GM18951 (cell line): ENCODE data around the gene PPIE.

ENCODE experiments used
- POLR2A ChIP-seq: IDR thresholded peaks from 4 replicates; pipeline ENCODE4 v1.6.1; 2011; ENCODE audit warnings: mild to moderate bottlenecking; ENCODE audit not compliant: insufficient read length, insufficient read depth; ENCODE audit errors: extremely low read depth
- in situ Hi-C: fragments of 300-500 bp; cut with MboI; formaldehyde crosslinking; loops from one replicate; pipeline ENCODE4 v1.12.0; 2022; ENCODE audit warnings: low sequenced_read_pairs, mixed read lengths, inconsistent platforms; ENCODE audit not compliant: unreplicated experiment

Gene PPIE

DNA sequence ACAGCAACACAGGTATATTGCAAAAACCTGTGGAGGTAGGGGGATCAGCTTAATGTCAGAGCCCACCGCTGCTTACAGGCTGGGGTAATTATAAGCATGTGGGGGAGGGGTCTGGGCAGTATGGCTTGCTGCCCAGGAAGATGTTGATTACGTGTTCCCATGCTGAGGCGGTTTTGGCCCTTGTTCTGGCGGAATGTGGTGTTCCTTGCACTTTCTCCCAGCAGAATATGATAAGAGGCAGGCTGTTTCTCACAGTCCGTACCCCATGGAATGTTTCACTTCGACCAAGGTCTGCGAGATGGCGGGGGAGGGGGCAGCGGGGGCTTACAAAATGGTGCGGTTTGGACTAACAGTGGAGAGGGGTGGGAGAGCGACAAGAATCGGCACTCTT is 37.6 kb upstream of the PPIE start:
- TF ChIP-seq POLR2A, result no peak
- in situ Hi-C loops, result no loop called here

DNA sequence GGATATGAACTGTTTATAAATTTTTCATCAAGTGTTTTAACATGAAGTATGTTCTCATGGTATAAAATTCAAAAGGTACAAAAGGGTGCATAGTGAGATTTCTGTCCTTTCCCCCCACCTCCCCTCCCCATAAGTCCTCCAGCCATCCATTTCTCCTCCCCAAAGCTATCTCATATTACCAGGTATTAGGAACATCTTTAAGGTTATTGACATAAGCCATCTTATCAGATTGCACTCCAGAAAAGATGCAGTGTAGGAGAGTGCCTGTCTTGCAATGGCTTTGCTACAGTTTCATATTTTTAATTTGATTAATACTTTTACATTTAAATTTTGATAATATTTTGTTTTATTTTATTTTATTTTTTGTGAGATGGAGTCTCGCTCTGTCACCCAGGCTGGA is 33.9 kb upstream of the PPIE start:
- TF ChIP-seq POLR2A, result no peak
- in situ Hi-C loops, result no loop called here

DNA sequence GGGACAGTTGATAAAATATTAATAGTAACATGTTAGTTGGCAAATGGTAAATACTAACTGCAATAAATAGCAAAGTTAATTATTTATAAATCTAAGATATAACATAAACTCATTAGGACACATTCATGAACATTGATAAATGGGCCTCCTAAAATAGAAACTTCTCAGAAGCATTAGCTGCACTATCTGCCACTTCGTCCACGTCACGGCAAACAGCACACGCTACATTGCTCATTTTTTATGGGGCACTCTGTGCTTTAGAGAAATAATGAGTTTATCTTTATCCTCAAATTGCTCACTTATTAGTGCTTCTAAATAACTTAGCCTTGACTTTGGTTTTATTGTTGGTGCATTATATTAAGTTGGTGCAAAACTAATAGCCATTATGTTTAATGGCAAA is 31.2 kb upstream of the PPIE start:
- no peak for TF ChIP-seq POLR2A
- in situ Hi-C loops, result no loop called here

DNA sequence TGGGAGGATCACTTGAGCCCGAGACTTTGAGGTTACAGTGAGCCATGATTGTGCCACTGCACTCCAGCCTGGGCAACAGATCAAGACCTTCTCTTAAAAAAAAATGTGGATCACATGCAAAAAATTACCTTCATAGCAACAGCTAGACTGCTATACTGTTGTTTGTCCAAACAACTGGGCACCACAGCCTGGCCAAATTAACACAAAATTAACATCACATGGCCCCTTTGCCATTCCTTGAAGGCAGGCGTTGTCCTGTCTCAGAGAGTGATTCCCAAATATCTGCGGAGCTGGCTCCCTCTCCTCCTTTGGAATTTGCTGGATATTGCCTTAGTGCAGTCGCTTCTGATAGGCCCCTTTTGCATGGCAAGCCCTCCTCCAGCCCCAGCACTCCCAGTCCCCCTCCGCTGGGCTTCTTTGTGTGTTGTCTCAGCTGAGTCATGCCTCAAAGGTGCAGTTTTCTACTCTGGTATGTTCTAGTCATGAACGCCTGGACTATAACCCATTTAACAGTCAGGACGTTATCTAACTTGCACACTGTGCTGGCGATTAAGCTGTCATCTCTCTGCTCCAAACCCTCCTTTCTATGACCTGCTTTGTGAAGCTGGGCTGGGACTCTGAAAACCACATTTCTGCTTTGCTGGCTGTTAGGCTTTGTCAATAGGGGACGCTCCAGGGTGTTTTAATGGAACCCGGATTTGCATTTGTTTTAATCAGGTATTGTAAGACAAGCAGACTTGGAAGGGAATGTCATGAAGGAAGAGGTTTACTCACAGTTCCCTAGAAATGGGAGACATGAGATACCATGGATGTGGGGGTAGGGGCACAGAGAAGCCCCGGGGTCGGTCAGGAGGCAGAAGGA is 27.3 kb upstream of the PPIE start:
- in situ Hi-C loops, result no loop called here

DNA sequence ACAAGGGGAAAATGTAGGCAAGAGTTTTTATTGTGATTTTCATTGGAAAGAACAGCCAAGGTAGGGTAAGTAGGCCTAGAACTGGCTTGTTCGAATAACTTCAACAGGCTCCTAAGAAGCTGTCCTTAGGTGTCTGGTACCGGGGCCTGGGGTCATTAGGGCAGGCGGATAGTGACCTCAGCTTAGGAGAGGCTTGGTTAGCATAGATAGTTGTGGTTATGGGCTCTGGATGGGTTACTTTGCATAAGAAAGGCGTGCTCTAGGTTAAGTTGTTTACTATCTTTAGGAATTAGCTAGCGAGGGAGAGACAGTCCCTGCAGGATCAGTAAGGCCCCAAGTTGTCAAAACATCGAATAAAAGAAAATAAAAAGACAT is 26.7 kb upstream of the PPIE start:
- in situ Hi-C loops, result no loop called here
- no peak for TF ChIP-seq POLR2A

More for the DNA sequence above, 27.3 kb upstream of the PPIE start:
- TF ChIP-seq POLR2A, result no peak

DNA sequence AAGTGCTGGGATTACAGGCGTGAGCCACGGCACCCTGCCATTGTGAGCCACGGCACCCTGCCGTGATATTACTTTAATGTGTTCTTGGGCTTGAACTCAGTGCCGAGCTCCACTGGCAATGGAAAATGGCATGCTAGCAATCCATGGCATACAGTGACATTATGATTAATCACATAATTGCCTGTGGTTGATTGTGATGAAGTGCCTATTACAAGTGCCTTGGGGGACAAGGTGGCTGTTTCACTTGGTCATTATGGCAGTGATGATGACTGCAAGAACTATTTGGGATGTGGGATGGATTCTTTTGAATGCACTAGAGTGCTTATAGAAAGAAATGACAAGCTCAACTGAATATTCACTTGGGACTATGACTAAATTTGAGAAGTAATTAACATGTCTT is 25.1 kb upstream of the PPIE start:
- TF ChIP-seq POLR2A, result no peak
- in situ Hi-C loops, result no loop called here

DNA sequence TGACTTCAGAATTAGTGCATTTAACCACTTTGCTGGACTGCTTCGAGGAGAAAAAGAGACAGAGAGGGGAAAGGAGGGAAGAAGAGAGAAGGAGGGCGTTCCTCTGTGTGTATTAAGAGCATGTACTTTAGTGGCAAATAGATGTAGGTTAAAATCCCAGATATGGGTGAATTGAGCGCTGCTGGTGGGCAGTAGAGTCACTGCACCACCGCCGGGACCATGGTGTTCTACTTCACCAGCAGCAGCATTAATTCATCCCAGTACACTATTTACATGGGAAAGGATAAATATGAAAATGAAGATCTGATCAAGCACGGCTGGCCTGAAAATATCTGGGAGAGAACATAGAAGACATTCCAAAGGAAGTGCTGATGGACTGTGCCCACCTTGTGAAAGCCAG is 20.9 kb upstream of the PPIE start:
- in situ Hi-C loops, result no loop called here

DNA sequence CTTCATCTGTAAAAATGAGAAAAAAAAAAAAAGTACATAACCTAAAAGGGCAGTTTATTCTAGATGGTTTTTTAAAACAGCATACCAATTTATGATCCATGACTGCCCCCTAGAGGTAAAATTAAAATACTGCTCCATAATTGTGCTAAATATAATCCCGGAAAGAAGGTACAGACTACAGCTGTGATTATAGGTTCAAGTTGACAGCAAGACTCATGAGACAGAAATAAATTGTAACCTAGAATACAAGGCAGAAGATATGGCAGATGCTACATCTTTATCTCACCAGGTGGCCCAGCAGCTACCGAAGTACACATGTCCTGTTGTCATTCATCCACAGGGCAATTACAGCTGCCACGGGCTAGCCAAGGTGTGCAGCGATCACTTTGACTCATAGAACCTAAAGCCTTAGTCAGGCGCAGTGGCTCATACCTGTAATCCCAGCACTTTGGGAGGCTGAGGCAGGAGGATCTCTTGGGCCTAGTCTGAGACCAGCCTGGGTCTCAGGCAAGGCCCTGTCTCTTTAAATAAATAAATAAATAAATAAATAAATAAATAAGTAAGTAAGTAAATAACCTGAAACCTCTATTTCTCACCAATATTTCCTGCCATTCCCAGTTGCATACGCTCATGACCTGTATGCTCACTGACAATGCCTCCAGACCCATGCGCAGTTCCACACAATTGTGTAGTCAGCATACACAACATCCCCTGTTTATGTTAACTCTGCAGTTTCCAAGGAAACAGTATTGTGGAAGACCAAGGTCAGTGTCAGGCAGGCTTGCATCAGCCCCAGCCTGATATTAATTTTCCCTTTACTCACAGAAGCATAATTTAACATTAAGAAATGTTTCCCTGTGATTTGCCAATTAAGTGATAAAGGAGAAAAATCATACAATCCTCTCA is 18.3 kb upstream of the PPIE start:
- in situ Hi-C loops, result no loop called here
- no peak for TF ChIP-seq POLR2A

More for the DNA sequence above, 20.9 kb upstream of the PPIE start:
- no peak for TF ChIP-seq POLR2A

DNA sequence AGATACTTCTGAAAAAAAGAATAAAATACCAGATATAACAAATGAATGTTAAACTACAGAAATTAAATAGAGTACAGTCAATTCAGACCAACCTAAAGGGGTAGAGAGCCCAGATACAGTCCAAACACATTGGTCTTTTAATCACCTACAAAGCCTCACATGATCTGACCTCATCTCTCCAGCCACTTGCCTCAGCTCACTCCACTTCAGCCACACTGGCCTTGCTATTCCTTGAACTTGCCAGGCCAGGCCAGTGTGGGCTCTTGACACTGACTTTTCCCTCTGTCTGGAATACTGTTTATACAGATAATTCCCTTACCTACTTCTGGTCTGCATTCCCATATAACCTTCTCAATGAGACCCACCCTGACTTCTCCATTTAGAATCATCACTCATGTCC is 17.0 kb upstream of the PPIE start:
- TF ChIP-seq POLR2A, result no peak
- in situ Hi-C loops, result no loop called here

DNA sequence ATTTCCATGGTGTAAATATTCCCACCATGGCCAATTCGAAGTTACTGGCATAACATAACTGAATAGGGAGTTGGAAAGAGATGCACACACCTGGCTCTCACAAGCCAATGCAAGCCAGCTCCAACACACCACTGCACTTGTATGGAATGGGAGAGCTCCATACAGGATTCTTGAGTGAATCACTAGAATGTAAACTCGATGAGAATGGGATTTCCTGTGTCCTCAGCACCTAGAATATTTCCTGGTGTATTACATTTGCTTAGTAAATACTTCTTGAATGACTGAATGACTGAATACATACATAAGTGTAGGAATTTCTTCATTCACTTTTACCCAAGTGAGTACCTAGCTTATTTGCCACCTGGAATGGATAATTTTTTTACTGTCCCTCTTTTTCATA is 16.2 kb upstream of the PPIE start:
- no peak for TF ChIP-seq POLR2A
- in situ Hi-C loops, result no loop called here

DNA sequence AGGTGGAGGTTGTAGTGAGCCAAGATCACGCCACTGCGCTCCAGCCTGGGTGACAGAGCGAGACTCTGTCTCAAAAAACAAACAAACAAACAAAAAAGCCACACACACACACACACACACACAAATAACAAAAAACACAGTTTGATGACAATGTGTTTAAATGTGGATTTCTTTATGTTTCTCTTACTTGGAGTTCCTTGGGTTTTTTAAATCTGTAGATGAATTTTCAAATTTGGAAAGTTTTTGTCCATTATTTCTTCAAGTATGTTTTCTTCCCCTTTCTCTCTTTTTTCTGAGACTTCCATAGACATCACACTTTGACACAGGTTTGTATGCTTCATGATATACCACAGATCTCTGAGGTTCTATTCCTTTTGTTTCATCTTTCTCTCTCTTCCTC is 12.1 kb upstream of the PPIE start:
- TF ChIP-seq POLR2A, result no peak
- in situ Hi-C loops, result no loop called here

DNA sequence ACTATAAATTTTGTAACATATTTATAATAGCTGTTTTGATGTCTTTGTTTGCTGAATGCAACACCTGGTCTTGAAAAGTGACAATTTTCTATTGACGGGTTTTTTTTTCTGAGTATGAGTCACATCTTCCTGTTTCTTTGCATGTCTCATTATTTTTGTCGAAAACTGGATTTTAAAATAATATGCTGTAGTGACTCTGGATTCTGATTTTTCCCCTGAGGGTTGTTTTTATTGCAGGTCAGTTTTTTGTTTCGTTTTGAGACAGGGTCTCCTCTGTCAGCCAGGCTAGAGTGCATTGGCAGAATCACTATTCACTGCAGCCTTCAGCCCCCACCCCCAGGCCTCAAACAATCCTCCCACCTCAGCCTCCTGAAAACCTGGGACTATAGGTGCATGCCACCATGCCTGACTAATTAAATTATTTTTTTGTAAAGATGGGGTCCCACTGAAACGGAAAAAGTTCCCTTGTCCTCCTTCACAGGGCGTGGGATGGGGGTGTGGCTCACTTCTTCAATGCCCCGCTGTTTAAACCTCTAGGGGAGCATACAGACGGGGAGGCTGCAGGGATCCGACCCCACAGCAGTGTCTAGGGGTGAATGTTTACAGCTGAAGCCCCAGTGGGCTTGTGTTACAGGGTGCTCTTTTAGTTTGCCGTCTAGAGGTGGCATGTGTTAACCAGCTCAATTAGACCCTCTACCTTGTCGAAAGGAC is 11.3 kb upstream of the PPIE start:
- no peak for TF ChIP-seq POLR2A
- in situ Hi-C loops, result no loop called here

DNA sequence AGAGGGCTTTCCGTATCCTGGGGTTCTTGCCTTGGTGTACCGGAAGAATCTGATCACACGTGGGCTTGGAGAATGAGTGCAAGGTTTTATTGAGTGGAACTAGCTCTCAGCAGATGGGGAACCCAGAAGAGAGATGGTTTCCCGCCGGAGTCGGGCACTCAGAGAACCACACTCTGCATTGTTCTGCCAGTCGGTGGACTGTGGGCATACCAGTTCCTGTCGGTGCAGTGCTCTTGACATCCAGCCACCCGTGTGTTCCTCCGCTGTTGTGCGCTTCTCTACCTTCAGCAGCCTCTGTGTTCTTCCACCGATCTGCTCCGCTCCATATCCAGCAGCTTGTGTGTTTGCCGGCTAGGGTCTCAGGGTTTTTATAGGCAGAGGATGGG is 10.8 kb upstream of the PPIE start:
- in situ Hi-C loops, result no loop called here
- no peak for TF ChIP-seq POLR2A
